BJ (cell line): ENCODE data around the gene FMN1. TPM values are rescaled to one million over a fixed set of nuclear protein-coding genes. Genes with fewer than 3 reads are reported as not detected.

Source experiments
- CTCF ChIA-PET: fragments of 350-600 bp; formaldehyde crosslinking; extraction: SDS; loops from one replicate; lab custom pipeline; 2021; ENCODE audit warnings: antibody characterized with exemption, inconsistent platforms; lab: Yijun Ruan, JAX
- POLR2A ChIA-PET: fragments of 300-600 bp; sonication (Branson Sonifier 250); formaldehyde crosslinking; extraction: SDS; loops from one replicate; lab custom pipeline; 2021; ENCODE audit warnings: antibody characterized with exemption; lab: Charles Lee
- DNase-seq: peaks from one replicate; pipeline ENCODE4 v3.0.0-alpha.2; 2011; ENCODE audit warnings: low read depth
- H3K27me3 ChIP-seq: 2 replicates; pipeline ENCODE4 v1.6.0; 2011; ENCODE audit warnings: low read length; ENCODE audit not compliant: control insufficient read depth, insufficient read depth
- H3K36me3 ChIP-seq: 2 replicates; pipeline ENCODE4 v1.5.1; 2011; ENCODE audit warnings: low read length; ENCODE audit not compliant: control insufficient read depth, insufficient read depth
- H3K4me3 ChIP-seq: 2 replicates; pipeline ENCODE4 v1.5.1; 2011; ENCODE audit warnings: low read depth, mild to moderate bottlenecking, control low read depth, low read length
- CTCF ChIP-seq: IDR thresholded peaks from 2 replicates; pipeline ENCODE4 v1.5.1; 2011; ENCODE audit warnings: low read depth, mild to moderate bottlenecking, control low read depth, inconsistent platforms, low read length, moderate library complexity; ENCODE audit not compliant: insufficient read depth
- polyA plus RNA-seq: library from polyadenylated mRNA; depleted of rRNA; stranded (reverse); fragments of >200 nt; gene quantifications from 2 replicates; pipeline ENCODE4 v1.2.3, GENCODE V29; 2011

Gene FMN1
- polyA plus RNA-seq, 1 experiment: 2.6 TPM

- H3K4me3 ChIP-seq: peak overlapping the region; percentile 25
- H3K36me3 ChIP-seq: peaks cover under 1% of the 10 kb centered on the region; the same call in 1 of the 2 replicates
- POLR2A ChIA-PET: interaction anchor here (0.6 to 0.7 kb wide), 3 partner anchors 418 to 1041 kb away, joined by 3 to 5 read pairs (median 3); no protein-coding TSS in a partner anchor
- TF ChIP-seq CTCF: no peak
- no peaks in the 10 kb centered on the region for H3K27me3 ChIP-seq
- peak; percentile 14 for DNase-seq
- CTCF ChIA-PET: interaction anchor here (1.0 to 1.3 kb wide), 5 partner anchors 15 to 63 kb away, joined by 3 to 5 read pairs (median 4); no protein-coding TSS in a partner anchor
Observed at GRCh38 chr15:33068007-33068481, 126.5 kb downstream of the FMN1 start.

- Histone ChIP-seq H3K4me3 (peak overlapping the region; percentile 25), H3K27me3 (no peaks in the 10 kb centered on the region), H3K36me3 (peaks cover 2% of the 10 kb centered on the region; the same call in 1 of the 2 replicates)
- ChIA-PET POLR2A (interaction anchor here (0.6 kb wide), 1 partner anchor 1041 kb away, joined by 3 read pairs; no protein-coding TSS in a partner anchor), CTCF (interaction anchor here (1.0 to 1.5 kb wide), 3 partner anchors 11 to 64 kb away, joined by 3 to 4 read pairs (median 4); no protein-coding TSS in a partner anchor)
- TF ChIP-seq CTCF: no peak
- peak; percentile 53 for DNase-seq
Observed at GRCh38 chr15:33067456-33067855, 127.1 kb downstream of the FMN1 start.

- CTCF ChIA-PET: interaction anchor here (1.2 to 1.5 kb wide), 2 partner anchors 12 to 64 kb away, joined by 3 to 4 read pairs; no protein-coding TSS in a partner anchor
- H3K4me3 ChIP-seq: no peak overlapping the region
- no peak for TF ChIP-seq CTCF
- POLR2A ChIA-PET: no interaction called here
- DNase-seq: no peak
- peaks cover 2% of the 10 kb centered on the region; the same call in 1 of the 2 replicates for H3K36me3 ChIP-seq
- no peaks in the 10 kb centered on the region for H3K27me3 ChIP-seq
Observed at GRCh38 chr15:33066584-33066983, 127.9 kb downstream of the FMN1 start.

- POLR2A ChIA-PET: no interaction called here
- CTCF ChIA-PET: no interaction called here
Observed at GRCh38 chr15:33064878-33065277, 129.6 kb downstream of the FMN1 start.

More at GRCh38 chr15:33064878-33065277, 129.6 kb downstream of the FMN1 start:
- TF ChIP-seq CTCF: no peak
- Histone ChIP-seq H3K27me3 (no peaks in the 10 kb centered on the region), H3K4me3 (no peak overlapping the region), H3K36me3 (peaks cover 2% of the 10 kb centered on the region; the same call in 1 of the 2 replicates)
- DNase-seq: peak; percentile 9
